ENCODE measurements around the gene FAHD1.

FAHD1 gene

GRCh38 chr16:1793578-1794220, 33.3 kb upstream of the FAHD1 start, which contains the start of gene IGFALS:
Gene IGFALS, minus strand, starts transcription at chr16:1793705. Its CDS starts 53 bp downstream, at chr16:1793652.
- no peak for TF ChIP-seq GATA2 (IDR thresholded peaks at IDR 0.05; ENCODE audit: low read depth, low read length)
- no peak for TF ChIP-seq GATA3 (IDR thresholded peaks at IDR 0.05; ENCODE audit: low read depth, low read length)

GRCh38 chr16:1794221-1794871, 32.7 kb upstream of the FAHD1 start:
- TF ChIP-seq GATA2 (IDR thresholded peaks at IDR 0.05; ENCODE audit: low read depth, low read length) = no peak
- TF ChIP-seq GATA3 (IDR thresholded peaks at IDR 0.05; ENCODE audit: low read depth, low read length) = no peak

- TF ChIP-seq GATA3 (IDR thresholded peaks at IDR 0.05; ENCODE audit: low read depth, low read length) (no peak), GATA2 (IDR thresholded peaks at IDR 0.05; ENCODE audit: low read depth, low read length) (no peak)
Measured at GRCh38 chr16:1794908-1795666, 31.9 kb upstream of the FAHD1 start.

- TF ChIP-seq GATA3 (IDR thresholded peaks at IDR 0.05; ENCODE audit: low read depth, low read length) = no peak
- TF ChIP-seq GATA2 (IDR thresholded peaks at IDR 0.05; ENCODE audit: low read depth, low read length) = no peak
Measured at GRCh38 chr16:1800701-1801100, 26.3 kb upstream of the FAHD1 start.

- TF ChIP-seq GATA2 (IDR thresholded peaks at IDR 0.05; ENCODE audit: low read depth, low read length) (no peak), GATA3 (IDR thresholded peaks at IDR 0.05; ENCODE audit: low read depth, low read length) (no peak)
Measured at GRCh38 chr16:1807626-1808025, 19.4 kb upstream of the FAHD1 start.

GRCh38 chr16:1808691-1809090, 18.3 kb upstream of the FAHD1 start:
- TF ChIP-seq GATA3 (IDR thresholded peaks at IDR 0.05; ENCODE audit: low read depth, low read length) (no peak), GATA2 (IDR thresholded peaks at IDR 0.05; ENCODE audit: low read depth, low read length) (no peak)

- TF ChIP-seq GATA3 (IDR thresholded peaks at IDR 0.05; ENCODE audit: low read depth, low read length) = no peak
- TF ChIP-seq GATA2 (IDR thresholded peaks at IDR 0.05; ENCODE audit: low read depth, low read length) = no peak
Measured at GRCh38 chr16:1809281-1809801, 17.7 kb upstream of the FAHD1 start.

- TF ChIP-seq GATA3 (IDR thresholded peaks at IDR 0.05; ENCODE audit: low read depth, low read length) = no peak
- TF ChIP-seq GATA2 (IDR thresholded peaks at IDR 0.05; ENCODE audit: low read depth, low read length) = no peak
Measured at GRCh38 chr16:1810106-1810505, 16.9 kb upstream of the FAHD1 start.

GRCh38 chr16:1810536-1810935, 16.5 kb upstream of the FAHD1 start:
- TF ChIP-seq GATA3 (IDR thresholded peaks at IDR 0.05; ENCODE audit: low read depth, low read length) (no peak), GATA2 (IDR thresholded peaks at IDR 0.05; ENCODE audit: low read depth, low read length) (no peak)

GRCh38 chr16:1812732-1813163, 14.3 kb upstream of the FAHD1 start:
- TF ChIP-seq GATA2 (IDR thresholded peaks at IDR 0.05; ENCODE audit: low read depth, low read length) (no peak), GATA3 (IDR thresholded peaks at IDR 0.05; ENCODE audit: low read depth, low read length) (no peak)

GRCh38 chr16:1815461-1815860, 11.5 kb upstream of the FAHD1 start:
- TF ChIP-seq GATA2 (IDR thresholded peaks at IDR 0.05; ENCODE audit: low read depth, low read length) = no peak
- TF ChIP-seq GATA3 (IDR thresholded peaks at IDR 0.05; ENCODE audit: low read depth, low read length) = no peak

GRCh38 chr16:1816396-1817275, 10.4 kb upstream of the FAHD1 start:
- TF ChIP-seq GATA3 (IDR thresholded peaks at IDR 0.05; ENCODE audit: low read depth, low read length) (no peak), GATA2 (IDR thresholded peaks at IDR 0.05; ENCODE audit: low read depth, low read length) (no peak)

- TF ChIP-seq GATA3 (IDR thresholded peaks at IDR 0.05; ENCODE audit: low read depth, low read length) = no peak
- TF ChIP-seq GATA2 (IDR thresholded peaks at IDR 0.05; ENCODE audit: low read depth, low read length) = no peak
Measured at GRCh38 chr16:1817276-1817589, 9.8 kb upstream of the FAHD1 start.

- TF ChIP-seq GATA2 (IDR thresholded peaks at IDR 0.05; ENCODE audit: low read depth, low read length) (no peak), GATA3 (IDR thresholded peaks at IDR 0.05; ENCODE audit: low read depth, low read length) (no peak)
Measured at GRCh38 chr16:1817716-1818115, 9.3 kb upstream of the FAHD1 start.
